Measurements from ENCODE around the gene GRB7.
"Not testable (repeated sequence)": the region's sequence is repeated elsewhere in the genome, so short reads cannot be mapped to it uniquely, and the experiment has no call there.

The GRB7 gene

GRCh38 chr17:39736319-39737165 is 1.2 kb upstream of the GRB7 start:
- DNase-seq = no peak

GRCh38 chr17:39737206-39737759 is 455 bp upstream of the GRB7 start:
- DNase-seq = no peak

- DNase-seq = peak; percentile 38
Measured at GRCh38 chr17:39738568-39738901, 797 bp downstream of the GRB7 start.

GRCh38 chr17:39738983-39739884 is 1.5 kb downstream of the GRB7 start:
- DNase-seq = peak; percentile 61

- no peak for DNase-seq
Measured at GRCh38 chr17:39739885-39740356, 2.2 kb downstream of the GRB7 start.

GRCh38 chr17:39740357-39741111 is 2.8 kb downstream of the GRB7 start:
- peak; percentile 76 for DNase-seq

GRCh38 chr17:39742126-39742855 is 4.6 kb downstream of the GRB7 start:
- no peak for DNase-seq

GRCh38 chr17:39742856-39743436 is 5.2 kb downstream of the GRB7 start:
- no peak for DNase-seq

GRCh38 chr17:39744075-39744835 is 6.5 kb downstream of the GRB7 start:
- DNase-seq = no peak

- no peak for DNase-seq
Measured at GRCh38 chr17:39744836-39745215, 7.1 kb downstream of the GRB7 start.

- DNase-seq = no peak
Measured at GRCh38 chr17:39745335-39746144, 7.8 kb downstream of the GRB7 start.

- DNase-seq = no peak
Measured at GRCh38 chr17:39746145-39746461, 8.4 kb downstream of the GRB7 start.

GRCh38 chr17:39747745-39748144 is 10.0 kb downstream of the GRB7 start:
- DNase-seq = no peak

GRCh38 chr17:39748444-39749034 is 10.8 kb downstream of the GRB7 start:
- DNase-seq = not testable (repeated sequence)

- no peak for DNase-seq
Measured at GRCh38 chr17:39750131-39751015, 12.6 kb downstream of the GRB7 start.

GRCh38 chr17:39751016-39751543 is 13.3 kb downstream of the GRB7 start:
- DNase-seq = no peak

- no peak for DNase-seq
Measured at GRCh38 chr17:39751637-39752036, 13.9 kb downstream of the GRB7 start.

GRCh38 chr17:39752241-39752881 is 14.6 kb downstream of the GRB7 start:
- no peak for DNase-seq

Measured in EL (cell line).